ENCODE measurements around the gene RCSD1.

Gene RCSD1

GRCh38 chr1:167625040-167625823 is 4.8 kb upstream of the RCSD1 start:
- no peak for DNase-seq (ENCODE audit: low spot score)
- POLR2A ChIA-PET (ENCODE audit: low non-redundant PET): no interaction called here
- H3K27ac ChIP-seq: no peak overlapping the region
- CTCF ChIA-PET: no interaction called here
- TF ChIP-seq CTCF (conservative IDR thresholded peaks at IDR 0.05; ENCODE audit: low read depth): no peak

GRCh38 chr1:167627615-167627864 is 2.5 kb upstream of the RCSD1 start:
- no peak for TF ChIP-seq CTCF (conservative IDR thresholded peaks at IDR 0.05; ENCODE audit: low read depth)
- POLR2A ChIA-PET (ENCODE audit: low non-redundant PET): no interaction called here
- H3K27ac ChIP-seq: no peak overlapping the region
- DNase-seq (ENCODE audit: low spot score): no peak
- CTCF ChIA-PET: no interaction called here

GRCh38 chr1:167627865-167628641 is 2.0 kb upstream of the RCSD1 start:
- ChIA-PET POLR2A (ENCODE audit: low non-redundant PET) (no interaction called here), CTCF (no interaction called here)
- DNase-seq (ENCODE audit: low spot score): no peak
- H3K27ac ChIP-seq: no peak overlapping the region
- no peak for TF ChIP-seq CTCF (conservative IDR thresholded peaks at IDR 0.05; ENCODE audit: low read depth)

- CTCF ChIA-PET: no interaction called here
- POLR2A ChIA-PET (ENCODE audit: low non-redundant PET): no interaction called here
- DNase-seq (ENCODE audit: low spot score): no peak
- TF ChIP-seq CTCF (conservative IDR thresholded peaks at IDR 0.05; ENCODE audit: low read depth): no peak
- H3K27ac ChIP-seq: no peak overlapping the region
Observed at GRCh38 chr1:167628741-167629515, 1.1 kb upstream of the RCSD1 start.

- ChIA-PET CTCF (no interaction called here), POLR2A (ENCODE audit: low non-redundant PET) (no interaction called here)
- DNase-seq (ENCODE audit: low spot score): no peak
- no peak overlapping the region for H3K27ac ChIP-seq
- TF ChIP-seq CTCF (conservative IDR thresholded peaks at IDR 0.05; ENCODE audit: low read depth): no peak
Observed at GRCh38 chr1:167630568-167631385, 745 bp downstream of the RCSD1 start.

- TF ChIP-seq CTCF (conservative IDR thresholded peaks at IDR 0.05; ENCODE audit: low read depth): no peak
- no peak overlapping the region for H3K27ac ChIP-seq
- ChIA-PET CTCF (no interaction called here), POLR2A (ENCODE audit: low non-redundant PET) (no interaction called here)
- DNase-seq (ENCODE audit: low spot score): no peak
Observed at GRCh38 chr1:167631386-167631935, 1.4 kb downstream of the RCSD1 start.
